DOHH2 (cell line): ENCODE data around the gene GRM4.

Source experiments
- CTCF ChIP-seq: fragments of 200-600 bp; sonication (generic); IDR thresholded peaks from one replicate; pipeline ENCODE4 v1.5.1; 2014; ENCODE audit warnings: antibody characterized with exemption, mild to moderate bottlenecking, low read depth, low read length; ENCODE audit not compliant: poor library complexity, severe bottlenecking
- EZH2phosphoT487 ChIP-seq: fragments of 200-600 bp; sonication (generic); IDR thresholded peaks from 2 replicates; pipeline ENCODE4 v1.6.1; 2017; ENCODE audit warnings: borderline replicate concordance, mild to moderate bottlenecking, antibody characterized with exemption, low read length, moderate library complexity, mixed read lengths

GRCh38 chr6:33978412-33979150 is 167.3 kb downstream of the GRM4 start:
- TF ChIP-seq CTCF, result no peak
- no peak for TF ChIP-seq EZH2phosphoT487
